NOMO-1 (cell line): Measurements from ENCODE around the gene SEMA3D.

Source experiments
- DNase-seq, 2 experiments: peaks; one replicate each; lab custom pipeline; 2025; ENCODE audit not compliant: unreplicated experiment in 2 of 2; lab: John Stamatoyannopoulos, UW

Gene SEMA3D

GRCh38 chr7:85130702-85131101, 56.2 kb downstream of the SEMA3D start:
- no peak for DNase-seq

- no peak for DNase-seq
These were observed 60.5 kb downstream of the SEMA3D start for GRCh38 chr7:85126383-85126782.

- no peak for DNase-seq
These were observed 61.2 kb downstream of the SEMA3D start for GRCh38 chr7:85125651-85126131.

GRCh38 chr7:85125176-85125575, 61.7 kb downstream of the SEMA3D start:
- DNase-seq, result no peak

GRCh38 chr7:85119934-85120333, 66.9 kb downstream of the SEMA3D start:
- DNase-seq, result no peak

- DNase-seq, result no peak
These were observed 71.0 kb downstream of the SEMA3D start for GRCh38 chr7:85115862-85116261.

GRCh38 chr7:85115006-85115405, 71.8 kb downstream of the SEMA3D start:
- DNase-seq, result no peak

- no peak for DNase-seq
These were observed 72.5 kb downstream of the SEMA3D start for GRCh38 chr7:85114342-85114741.

GRCh38 chr7:85111761-85112160, 75.1 kb downstream of the SEMA3D start:
- DNase-seq, result no peak

GRCh38 chr7:85106719-85107118, 80.1 kb downstream of the SEMA3D start:
- DNase-seq, result no peak

- peak; percentile 65 to 93 for DNase-seq
These were observed 82.2 kb downstream of the SEMA3D start for GRCh38 chr7:85104432-85105205.

- DNase-seq, result no peak
These were observed 82.9 kb downstream of the SEMA3D start for GRCh38 chr7:85103962-85104361.

GRCh38 chr7:85103357-85103756, 83.5 kb downstream of the SEMA3D start:
- DNase-seq, result no peak

- no peak for DNase-seq
These were observed 84.0 kb downstream of the SEMA3D start for GRCh38 chr7:85102813-85103350.

- no peak for DNase-seq
These were observed 85.5 kb downstream of the SEMA3D start for GRCh38 chr7:85101347-85101746.

GRCh38 chr7:85097844-85098243, 89.0 kb downstream of the SEMA3D start:
- no peak for DNase-seq

- no peak for DNase-seq
These were observed 91.0 kb downstream of the SEMA3D start for GRCh38 chr7:85095806-85096205.

GRCh38 chr7:85095366-85095765, 91.5 kb downstream of the SEMA3D start:
- DNase-seq, result no peak

- DNase-seq, result no peak
These were observed 92.7 kb downstream of the SEMA3D start for GRCh38 chr7:85094046-85094725.

GRCh38 chr7:85091565-85091928, 95.3 kb downstream of the SEMA3D start:
- no peak for DNase-seq

- no peak for DNase-seq
These were observed 95.8 kb downstream of the SEMA3D start for GRCh38 chr7:85090919-85091564.
